DMS79 treated with DMSO at 0.1 percent for 48 hours (cell line): Measurements from ENCODE around the gene NAA35.
"Not testable (repeated sequence)": the region's sequence is repeated elsewhere in the genome, so short reads cannot be mapped to it uniquely, and the experiment has no call there.

ENCODE experiments used
- DNase-seq: peaks from one replicate; lab custom pipeline; 2025; lab: John Stamatoyannopoulos, UW

Gene NAA35

GRCh38 chr9:86034863-86035734 lies 94.2 kb downstream of the NAA35 start:
- DNase-seq: no peak

GRCh38 chr9:86035827-86036440 lies 95.0 kb downstream of the NAA35 start:
- no peak for DNase-seq

GRCh38 chr9:86036555-86036954 lies 95.6 kb downstream of the NAA35 start:
- no peak for DNase-seq

- no peak for DNase-seq
Measured at GRCh38 chr9:86039991-86040860, 99.3 kb downstream of the NAA35 start.

- DNase-seq: no peak
Measured at GRCh38 chr9:86040861-86041155, 99.9 kb downstream of the NAA35 start.

- DNase-seq: no peak
Measured at GRCh38 chr9:86041311-86041741, 100.4 kb downstream of the NAA35 start.

- no peak for DNase-seq
Measured at GRCh38 chr9:86042199-86042978, 101.4 kb downstream of the NAA35 start.

- no peak for DNase-seq
Measured at GRCh38 chr9:86043586-86043985, 102.6 kb downstream of the NAA35 start.

GRCh38 chr9:86043999-86044398 lies 103.1 kb downstream of the NAA35 start:
- no peak for DNase-seq

- DNase-seq: no peak
Measured at GRCh38 chr9:86045654-86046053, 104.7 kb downstream of the NAA35 start.

- no peak for DNase-seq
Measured at GRCh38 chr9:86046071-86046636, 105.2 kb downstream of the NAA35 start.

GRCh38 chr9:86046930-86047341 lies 106.0 kb downstream of the NAA35 start:
- DNase-seq: no peak

GRCh38 chr9:86047361-86047760 lies 106.4 kb downstream of the NAA35 start:
- no peak for DNase-seq

- DNase-seq: not testable (repeated sequence)
Measured at GRCh38 chr9:86048018-86048742, 107.2 kb downstream of the NAA35 start.

GRCh38 chr9:86052556-86053468 lies 111.9 kb downstream of the NAA35 start:
- no peak for DNase-seq

GRCh38 chr9:86054695-86055094 lies 113.7 kb downstream of the NAA35 start:
- DNase-seq: no peak

- no peak for DNase-seq
Measured at GRCh38 chr9:86057491-86057890, 116.5 kb downstream of the NAA35 start.

- no peak for DNase-seq
Measured at GRCh38 chr9:86061972-86062739, 121.2 kb downstream of the NAA35 start.
